ENCODE data around the gene OR5AP2. TPM values are rescaled to one million over a fixed set of nuclear protein-coding genes. Genes with fewer than 3 reads are reported as not detected.
"Not testable (repeated sequence)": the region's sequence is repeated elsewhere in the genome, so short reads cannot be mapped to it uniquely, and the experiment has no call there.

The OR5AP2 gene
- not detected in 3 replicates for total RNA-seq

GRCh38 chr11:56642339-56642738 lies at the start of gene OR5AP2:
TSS of gene OR5AP2 (minus strand) at chr11:56642439. CDS start at chr11:56642439, 0 bp downstream.
- Mint-ChIP-seq H3K4me1 (no peaks in the 10 kb centered on the region), H3K4me3 (no peak within 1 kb of the TSS), H3K9me3 (peaks cover 7% of the 10 kb centered on the region), H3K36me3 (no peaks in the 10 kb centered on the region), H3K27me3 (ENCODE audit: low read depth) (no peaks in the 10 kb centered on the region), H3K27ac (no peak within 1 kb of the TSS)
- TF ChIP-seq CTCF (IDR thresholded peaks at IDR 0.05; ENCODE audit: unreplicated experiment): no peak
- DNase-seq (ENCODE audit: low spot score in 2 of 2, unreplicated experiment in 2 of 2): no peak

- H3K36me3 Mint-ChIP-seq; H3K9me3 Mint-ChIP-seq; H3K4me3 Mint-ChIP-seq; H3K27ac Mint-ChIP-seq; H3K27me3 Mint-ChIP-seq (ENCODE audit: low read depth); DNase-seq (ENCODE audit: low spot score in 2 of 2, unreplicated experiment in 2 of 2); H3K4me1 Mint-ChIP-seq: not testable (repeated sequence)
These were observed 48.9 kb upstream of the OR5AP2 start for GRCh38 chr11:56691179-56691578.

- Mint-ChIP-seq H3K27ac (no peak overlapping the region), H3K27me3 (ENCODE audit: low read depth) (peaks cover 2% of the 10 kb centered on the region), H3K4me1 (no peaks in the 10 kb centered on the region), H3K36me3 (no peaks in the 10 kb centered on the region), H3K4me3 (no peak overlapping the region), H3K9me3 (no peaks in the 10 kb centered on the region)
- no peak for TF ChIP-seq CTCF (IDR thresholded peaks at IDR 0.05; ENCODE audit: unreplicated experiment)
- no peak for DNase-seq (ENCODE audit: low spot score in 2 of 2, unreplicated experiment in 2 of 2)
These were observed 46.4 kb upstream of the OR5AP2 start for GRCh38 chr11:56688554-56689100.

- DNase-seq (ENCODE audit: low spot score in 2 of 2, unreplicated experiment in 2 of 2): no peak
- TF ChIP-seq CTCF (IDR thresholded peaks at IDR 0.05; ENCODE audit: unreplicated experiment): no peak
- Mint-ChIP-seq H3K4me1 (no peaks in the 10 kb centered on the region), H3K4me3 (no peak overlapping the region), H3K27ac (no peak overlapping the region), H3K9me3 (no peaks in the 10 kb centered on the region), H3K36me3 (no peaks in the 10 kb centered on the region), H3K27me3 (ENCODE audit: low read depth) (peaks cover 13% of the 10 kb centered on the region)
These were observed 28.7 kb upstream of the OR5AP2 start for GRCh38 chr11:56670984-56671383.

- H3K4me1 Mint-ChIP-seq: no peaks in the 10 kb centered on the region
- no peak within 1 kb of the TSS for H3K4me3 Mint-ChIP-seq
- no peaks in the 10 kb centered on the region for H3K9me3 Mint-ChIP-seq
- no peak within 1 kb of the TSS for H3K27ac Mint-ChIP-seq
- DNase-seq (ENCODE audit: low spot score in 2 of 2, unreplicated experiment in 2 of 2): no peak
- H3K36me3 Mint-ChIP-seq: no peaks in the 10 kb centered on the region
- no peaks in the 10 kb centered on the region for H3K27me3 Mint-ChIP-seq (ENCODE audit: low read depth)
- no peak for TF ChIP-seq CTCF (IDR thresholded peaks at IDR 0.05; ENCODE audit: unreplicated experiment)
These were observed 21.1 kb upstream of the OR5AP2 start, which contains the start of gene OR5AR1 for GRCh38 chr11:56663386-56663785. TSS of gene OR5AR1 (plus strand) at chr11:56663686. CDS start at chr11:56663686, 0 bp downstream.

GRCh38 chr11:56659755-56660154 lies 17.5 kb upstream of the OR5AP2 start:
- Mint-ChIP-seq H3K4me1 (no peaks in the 10 kb centered on the region), H3K27me3 (ENCODE audit: low read depth) (no peaks in the 10 kb centered on the region), H3K27ac (no peak overlapping the region), H3K9me3 (peaks cover 5% of the 10 kb centered on the region), H3K4me3 (no peak overlapping the region), H3K36me3 (no peaks in the 10 kb centered on the region)
- no peak for DNase-seq (ENCODE audit: low spot score in 2 of 2, unreplicated experiment in 2 of 2)
- no peak for TF ChIP-seq CTCF (IDR thresholded peaks at IDR 0.05; ENCODE audit: unreplicated experiment)

All from mesothelial cell of epicardium (in vitro differentiated cells).